ENCODE data around the gene DLG1. TPM values are rescaled to one million over a fixed set of nuclear protein-coding genes. Genes with fewer than 3 reads are reported as not detected.

The DLG1 gene
- total RNA-seq, 1 experiment from 2014 or later = 121 TPM

DNA sequence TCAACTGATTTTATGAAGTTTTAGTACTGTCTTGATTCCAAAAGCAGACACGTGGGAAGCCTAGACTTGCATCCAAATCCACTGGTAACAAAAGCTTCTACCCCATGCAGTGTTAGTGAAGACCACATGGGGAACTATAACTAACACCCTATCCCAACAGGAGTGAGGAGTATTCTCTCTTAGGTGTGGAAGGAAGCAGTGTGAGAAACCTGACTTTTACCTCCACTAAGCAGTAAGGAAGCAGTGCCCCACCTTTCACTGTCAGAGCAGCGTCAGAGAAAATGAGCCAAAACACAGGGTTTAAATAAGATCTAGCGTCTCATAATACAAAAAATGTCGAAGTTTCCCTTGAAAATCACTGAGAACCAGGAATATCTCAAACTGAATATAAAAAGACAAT, 60.5 kb downstream of the DLG1 start:
- peaks cover 34% of the 10 kb centered on the region for H3K36me3 Mint-ChIP-seq (ENCODE audit: insufficient read depth, unreplicated experiment)
- ChIA-PET CTCF (interaction anchor here (0.5 to 4.3 kb wide), 4 partner anchors 13 to 272 kb away, joined by 3 to 27 read pairs (median 11); no protein-coding TSS in a partner anchor), POLR2A (interaction anchor here (0.6 to 1.1 kb wide), 4 partner anchors 14 to 263 kb away, joined by 3 to 4 read pairs (median 4); no protein-coding TSS in a partner anchor)
- TF ChIP-seq, protein P1, sequence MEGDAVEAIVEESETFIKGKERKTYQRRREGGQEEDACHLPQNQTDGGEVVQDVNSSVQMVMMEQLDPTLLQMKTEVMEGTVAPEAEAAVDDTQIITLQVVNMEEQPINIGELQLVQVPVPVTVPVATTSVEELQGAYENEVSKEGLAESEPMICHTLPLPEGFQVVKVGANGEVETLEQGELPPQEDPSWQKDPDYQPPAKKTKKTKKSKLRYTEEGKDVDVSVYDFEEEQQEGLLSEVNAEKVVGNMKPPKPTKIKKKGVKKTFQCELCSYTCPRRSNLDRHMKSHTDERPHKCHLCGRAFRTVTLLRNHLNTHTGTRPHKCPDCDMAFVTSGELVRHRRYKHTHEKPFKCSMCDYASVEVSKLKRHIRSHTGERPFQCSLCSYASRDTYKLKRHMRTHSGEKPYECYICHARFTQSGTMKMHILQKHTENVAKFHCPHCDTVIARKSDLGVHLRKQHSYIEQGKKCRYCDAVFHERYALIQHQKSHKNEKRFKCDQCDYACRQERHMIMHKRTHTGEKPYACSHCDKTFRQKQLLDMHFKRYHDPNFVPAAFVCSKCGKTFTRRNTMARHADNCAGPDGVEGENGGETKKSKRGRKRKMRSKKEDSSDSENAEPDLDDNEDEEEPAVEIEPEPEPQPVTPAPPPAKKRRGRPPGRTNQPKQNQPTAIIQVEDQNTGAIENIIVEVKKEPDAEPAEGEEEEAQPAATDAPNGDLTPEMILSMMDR (IDR thresholded peaks at IDR 0.05; ENCODE audit: unreplicated experiment) = no peak
- H3K27ac Mint-ChIP-seq (ENCODE audit: low read depth, unreplicated experiment) = no peak overlapping the region
- intact Hi-C loops (cut with micrococcal nuclease) = no loop called here
- peaks cover 30% of the 10 kb centered on the region for H3K9me3 Mint-ChIP-seq (ENCODE audit: unreplicated experiment)
- no TSS peak for BruUV-seq (replicated peaks)
- no peak for DNase-seq (ENCODE audit: unreplicated experiment)
- H3K27me3 Mint-ChIP-seq (ENCODE audit: insufficient read depth, unreplicated experiment) = no peaks in the 10 kb centered on the region
- H3K4me1 Mint-ChIP-seq (ENCODE audit: insufficient read depth, unreplicated experiment) = peaks cover 26% of the 10 kb centered on the region
- H3K4me3 Mint-ChIP-seq (ENCODE audit: unreplicated experiment) = no peak overlapping the region

DNA sequence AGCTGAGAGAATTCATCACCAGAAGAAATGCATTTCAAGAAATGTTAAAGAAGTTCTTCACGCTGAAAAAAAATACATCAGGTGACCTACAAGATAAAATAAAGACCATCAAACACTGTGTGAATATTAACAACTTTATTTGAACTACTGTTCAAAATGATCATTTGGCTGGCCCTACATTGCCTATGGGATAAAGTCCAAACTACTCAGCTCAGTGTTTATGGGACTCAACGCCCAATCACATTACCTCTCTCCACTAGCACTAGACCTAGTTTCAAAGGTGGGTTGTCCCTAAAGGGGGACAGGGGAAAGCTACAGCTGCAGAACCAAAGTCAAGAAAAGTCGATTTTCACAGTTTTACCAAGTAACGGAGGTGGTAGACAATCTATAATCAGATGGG, 62.0 kb downstream of the DLG1 start:
- peaks cover 30% of the 10 kb centered on the region for H3K9me3 Mint-ChIP-seq (ENCODE audit: unreplicated experiment)
- ChIA-PET CTCF (interaction anchor here (0.6 to 4.3 kb wide), 6 partner anchors 12 to 745 kb away, joined by 4 to 27 read pairs (median 4); no protein-coding TSS in a partner anchor), POLR2A (interaction anchor here (1.1 to 1.3 kb wide), 2 partner anchors 16 to 70 kb away, joined by 3 to 6 read pairs; no protein-coding TSS in a partner anchor)
- peaks cover 33% of the 10 kb centered on the region for H3K36me3 Mint-ChIP-seq (ENCODE audit: insufficient read depth, unreplicated experiment)
- no peak for DNase-seq (ENCODE audit: unreplicated experiment)
- no TSS peak for BruUV-seq (replicated peaks)
- intact Hi-C loops (cut with micrococcal nuclease) = no loop called here
- H3K27ac Mint-ChIP-seq (ENCODE audit: low read depth, unreplicated experiment) = no peak overlapping the region
- H3K27me3 Mint-ChIP-seq (ENCODE audit: insufficient read depth, unreplicated experiment) = no peaks in the 10 kb centered on the region
- H3K4me1 Mint-ChIP-seq (ENCODE audit: insufficient read depth, unreplicated experiment) = peaks cover 26% of the 10 kb centered on the region
- no peak overlapping the region for H3K4me3 Mint-ChIP-seq (ENCODE audit: unreplicated experiment)
- TF ChIP-seq, protein P1 (IDR thresholded peaks at IDR 0.05; ENCODE audit: unreplicated experiment) = no peak

DNA sequence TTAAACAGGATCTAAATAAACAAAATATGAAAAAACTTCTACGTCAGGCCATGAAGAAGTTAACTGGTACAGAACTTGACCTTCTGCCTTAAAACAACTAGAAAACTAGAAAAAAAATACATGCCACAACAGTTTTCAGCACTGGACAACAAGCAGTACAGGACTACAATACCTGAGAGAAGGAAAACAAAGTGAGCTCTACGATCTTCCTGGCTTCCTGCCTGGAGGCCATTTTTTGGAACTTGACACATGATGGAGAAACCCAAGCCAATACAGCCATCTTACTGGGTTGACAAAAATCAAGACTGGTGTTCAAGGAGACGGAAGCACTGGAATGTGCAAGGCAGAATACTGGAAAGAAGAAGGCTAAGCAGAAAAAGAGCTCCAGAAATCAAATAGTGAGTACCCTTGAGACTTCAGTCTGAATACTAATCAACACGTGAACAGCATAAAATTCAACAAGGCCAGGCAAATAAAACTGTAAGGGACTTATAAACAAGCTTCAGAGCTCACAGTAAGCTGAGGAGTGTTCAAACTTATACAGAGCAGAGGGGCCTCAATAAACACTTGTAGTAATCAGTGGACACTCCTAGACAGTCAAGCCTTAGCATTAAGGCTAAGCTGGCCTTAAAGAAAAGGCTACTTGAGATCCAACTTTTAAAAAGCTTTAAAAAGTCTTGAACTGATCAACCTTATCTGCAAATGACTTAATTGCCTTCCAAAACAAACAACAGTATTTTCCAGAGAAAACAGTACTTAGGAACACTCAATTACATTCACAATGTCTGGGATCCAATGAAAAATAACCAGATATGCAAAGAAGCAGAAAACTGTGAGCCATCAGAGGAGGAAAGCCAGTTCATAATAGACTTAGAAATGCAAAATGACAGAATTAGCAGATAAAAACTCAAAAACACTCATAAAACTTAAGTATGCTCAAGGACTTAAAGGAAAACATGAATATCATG, 63.2 kb downstream of the DLG1 start:
- Mint-ChIP-seq H3K27ac (ENCODE audit: low read depth, unreplicated experiment) (peak overlapping the region; percentile 16), H3K36me3 (ENCODE audit: insufficient read depth, unreplicated experiment) (peaks cover 33% of the 10 kb centered on the region), H3K9me3 (ENCODE audit: unreplicated experiment) (peaks cover 20% of the 10 kb centered on the region), H3K4me1 (ENCODE audit: insufficient read depth, unreplicated experiment) (peaks cover 26% of the 10 kb centered on the region), H3K27me3 (ENCODE audit: insufficient read depth, unreplicated experiment) (no peaks in the 10 kb centered on the region), H3K4me3 (ENCODE audit: unreplicated experiment) (no peak overlapping the region)
- ChIA-PET POLR2A (interaction anchor here (0.6 to 1.4 kb wide), 7 partner anchors 9 to 662 kb away, joined by 3 to 7 read pairs (median 3); no protein-coding TSS in a partner anchor), CTCF (interaction anchor here (0.6 to 4.3 kb wide), 9 partner anchors 10 to 288 kb away, joined by 3 to 27 read pairs (median 4); no protein-coding TSS in a partner anchor)
- BruUV-seq (replicated peaks) = no TSS peak
- TF ChIP-seq, protein P1 (IDR thresholded peaks at IDR 0.05; ENCODE audit: unreplicated experiment) = no peak
- intact Hi-C loops (cut with micrococcal nuclease) = no loop called here
- peak; percentile 27 for DNase-seq (ENCODE audit: unreplicated experiment)

DNA sequence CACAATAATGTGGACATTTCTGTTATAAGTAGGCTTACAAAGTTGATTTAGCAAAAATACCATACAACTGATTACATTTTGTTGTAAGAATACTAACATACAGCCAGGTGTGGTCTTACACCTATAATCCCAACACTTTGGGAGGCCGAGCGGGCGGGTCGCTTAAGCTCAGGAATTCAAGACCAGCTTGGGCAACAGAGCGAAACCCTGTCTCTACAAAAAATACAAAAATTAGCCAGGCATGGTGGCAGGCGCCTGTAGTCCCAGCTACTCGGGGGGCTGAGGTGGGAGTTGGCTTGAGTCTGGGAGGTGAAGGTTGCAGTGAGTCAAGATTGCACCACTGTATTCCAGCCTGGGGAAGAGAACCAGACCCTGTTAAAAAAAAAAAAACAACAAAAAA, 67.1 kb downstream of the DLG1 start:
- CTCF ChIA-PET = interaction anchor here (0.5 to 1.1 kb wide), 2 partner anchors 25 to 164 kb away, joined by 4 read pairs; no protein-coding TSS in a partner anchor
- no peak for DNase-seq (ENCODE audit: unreplicated experiment)
- Mint-ChIP-seq H3K27ac (ENCODE audit: low read depth, unreplicated experiment) (no peak overlapping the region), H3K4me1 (ENCODE audit: insufficient read depth, unreplicated experiment) (peaks cover 14% of the 10 kb centered on the region), H3K36me3 (ENCODE audit: insufficient read depth, unreplicated experiment) (peaks cover 19% of the 10 kb centered on the region), H3K27me3 (ENCODE audit: insufficient read depth, unreplicated experiment) (no peaks in the 10 kb centered on the region), H3K4me3 (ENCODE audit: unreplicated experiment) (no peak overlapping the region), H3K9me3 (ENCODE audit: unreplicated experiment) (peaks cover 9% of the 10 kb centered on the region)
- TF ChIP-seq, protein P1 (IDR thresholded peaks at IDR 0.05; ENCODE audit: unreplicated experiment) = no peak
- intact Hi-C loops (cut with micrococcal nuclease) = no loop called here
- no TSS peak for BruUV-seq (replicated peaks)
- POLR2A ChIA-PET = interaction anchor here (0.9 kb wide), 1 partner anchor 9 kb away, joined by 3 read pairs; no protein-coding TSS in a partner anchor
